Measurements from ENCODE around the gene EDIL3. TPM values are rescaled to one million over a fixed set of nuclear protein-coding genes. Genes with fewer than 3 reads are reported as not detected.

EDIL3 gene
- total RNA-seq, 1 donor from 2014 or later: 29.4 TPM

- DNase-seq (ENCODE audit: low spot score): no peak
- intact Hi-C loops (cut with DNase I): no loop called here
These were observed 485.2 kb downstream of the EDIL3 start for GRCh38 chr5:83899326-83899970.

GRCh38 chr5:83895860-83896259, 488.8 kb downstream of the EDIL3 start:
- no peak for ATAC-seq
- intact Hi-C loops (cut with DNase I): no loop called here
- no peak for DNase-seq (ENCODE audit: low spot score)

More at GRCh38 chr5:83899326-83899970, 485.2 kb downstream of the EDIL3 start:
- no peak for ATAC-seq

DNA sequence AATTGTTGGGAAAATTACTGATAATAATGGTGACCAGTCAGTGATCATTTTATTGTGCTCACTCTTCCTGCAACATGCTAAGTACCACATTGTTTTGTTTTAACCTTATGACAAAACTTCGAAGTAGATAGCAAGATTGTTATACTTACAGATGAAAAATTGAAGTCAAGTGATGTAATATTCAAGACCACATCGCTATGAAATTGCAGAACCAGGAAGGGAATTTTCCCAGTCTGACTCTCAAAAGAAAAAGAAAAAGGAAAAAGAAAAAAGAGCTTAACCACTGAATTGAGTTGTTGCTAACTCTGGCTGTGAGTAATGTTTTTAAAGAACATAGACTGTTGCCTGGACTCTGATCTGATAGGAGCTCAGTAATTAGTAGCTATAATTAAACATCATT, 493.4 kb downstream of the EDIL3 start:
- DNase-seq (ENCODE audit: low spot score): no peak
- no peak for ATAC-seq
- intact Hi-C loops (cut with DNase I): no loop called here

Data from sciatic nerve (tissue), 2 donors.